Activated CD8-positive, alpha-beta T cell treated with anti-CD3 and anti-CD28 coated beads, Interleukin-2, amount 10 ng/mL, durations not matched to agents 7 days and 5 days (primary cell): Measurements from ENCODE around the gene SCAMP2. TPM values are rescaled to one million over a fixed set of nuclear protein-coding genes. Genes with fewer than 3 reads are reported as not detected.
A peak's percentile ranks its signal among the peaks of the same experiment; 100 is the strongest.

Experiments used
- ATAC-seq: fragments of 150-1000 bp; cut with Tn5 transposase; one replicate; pipeline ENCODE4 v1.10.0; 2021; ENCODE audit warnings: moderate library complexity
- CTCF ChIA-PET: fragments of 350-600 bp; sonication (Branson Sonifier 250); formaldehyde crosslinking; loops from one replicate; lab custom pipeline; 2021; ENCODE audit warnings: antibody characterized with exemption; lab: Charles Lee
- POLR2A ChIA-PET: fragments of 350-600 bp; sonication (Branson Sonifier 250); formaldehyde crosslinking; loops from one replicate; lab custom pipeline; 2021; ENCODE audit warnings: antibody characterized with exemption; lab: Charles Lee
- DNase-seq: peaks from one replicate; pipeline ENCODE4 v3.0.0-alpha.2; 2020
- H3K27ac Mint-ChIP-seq: one replicate; pipeline ENCODE4 v1.8.0; 2021; ENCODE audit warnings: mild to moderate bottlenecking, mixed read lengths
- H3K27me3 Mint-ChIP-seq: one replicate; pipeline ENCODE4 v1.8.0; 2021; ENCODE audit warnings: low read depth, mixed read lengths
- H3K36me3 Mint-ChIP-seq: one replicate; pipeline ENCODE4 v1.8.0; 2021; ENCODE audit warnings: low read depth, mixed read lengths
- H3K4me1 Mint-ChIP-seq: one replicate; pipeline ENCODE4 v1.8.0; 2021; ENCODE audit warnings: low read depth, mixed read lengths
- H3K4me3 Mint-ChIP-seq: one replicate; pipeline ENCODE4 v1.8.0; 2021; ENCODE audit warnings: mild to moderate bottlenecking, mixed read lengths
- H3K9me3 Mint-ChIP-seq: one replicate; pipeline ENCODE4 v1.8.0; 2022; ENCODE audit warnings: mixed read lengths; ENCODE audit not compliant: insufficient read depth
- total RNA-seq, 2 experiments: library from RNA; stranded (reverse); gene quantifications; one replicate each; pipeline ENCODE4 v1.2.3, GENCODE V29; 2021

The SCAMP2 gene
- total RNA-seq, 2 experiments from 2014 or later: 96.9 to 105 TPM

DNA sequence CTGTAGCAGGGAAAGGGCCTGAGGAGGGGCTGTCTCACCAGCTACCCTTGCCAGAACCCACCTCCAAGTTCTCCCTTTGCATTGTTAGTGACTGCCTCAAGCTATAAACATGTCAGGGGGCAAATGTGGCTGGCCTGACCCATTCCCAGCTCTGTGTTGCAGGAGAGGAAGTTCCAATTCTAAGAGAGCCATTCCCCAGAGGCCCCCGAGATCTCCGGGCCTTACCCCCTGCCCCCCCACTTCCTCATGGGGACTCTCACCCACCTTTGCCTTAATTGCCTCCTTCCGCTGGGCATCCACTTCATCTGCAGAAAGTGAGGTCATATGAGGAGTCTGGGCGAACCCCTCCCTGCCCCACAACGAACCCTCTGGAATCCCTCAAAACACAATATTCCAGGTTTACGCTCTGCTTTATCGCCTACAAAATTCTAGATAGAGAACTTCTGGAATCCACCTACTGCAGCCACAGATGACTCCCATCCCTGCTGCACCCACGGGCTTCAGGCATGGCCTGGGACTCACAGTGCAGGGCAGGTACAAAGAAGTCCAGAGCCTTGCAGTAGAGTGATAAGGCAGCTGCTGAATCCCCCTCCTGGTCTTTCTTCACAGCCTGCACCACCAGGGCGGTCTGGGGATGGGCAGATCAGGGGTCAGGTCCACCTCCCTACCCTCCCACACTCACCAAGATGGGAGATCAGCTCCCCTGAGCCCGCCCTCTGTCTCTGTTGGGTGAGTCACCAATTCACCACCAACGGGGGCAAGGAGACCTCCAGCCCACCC is 34.2 kb downstream of the SCAMP2 start:
- no peaks in the 10 kb centered on the region for H3K9me3 Mint-ChIP-seq
- DNase-seq (no peak), ATAC-seq (no peak)
- H3K36me3 Mint-ChIP-seq: peaks cover 44% of the 10 kb centered on the region
- H3K4me1 Mint-ChIP-seq: peaks cover 23% of the 10 kb centered on the region
- H3K27ac Mint-ChIP-seq: no peak overlapping the region
- no peaks in the 10 kb centered on the region for H3K27me3 Mint-ChIP-seq
- no peak overlapping the region for H3K4me3 Mint-ChIP-seq
- CTCF ChIA-PET: interaction anchor here (1.0 to 1.7 kb wide), 6 partner anchors 31 to 68 kb away, joined by 3 to 9 read pairs (median 4); no protein-coding TSS in a partner anchor
- POLR2A ChIA-PET: no interaction called here

DNA sequence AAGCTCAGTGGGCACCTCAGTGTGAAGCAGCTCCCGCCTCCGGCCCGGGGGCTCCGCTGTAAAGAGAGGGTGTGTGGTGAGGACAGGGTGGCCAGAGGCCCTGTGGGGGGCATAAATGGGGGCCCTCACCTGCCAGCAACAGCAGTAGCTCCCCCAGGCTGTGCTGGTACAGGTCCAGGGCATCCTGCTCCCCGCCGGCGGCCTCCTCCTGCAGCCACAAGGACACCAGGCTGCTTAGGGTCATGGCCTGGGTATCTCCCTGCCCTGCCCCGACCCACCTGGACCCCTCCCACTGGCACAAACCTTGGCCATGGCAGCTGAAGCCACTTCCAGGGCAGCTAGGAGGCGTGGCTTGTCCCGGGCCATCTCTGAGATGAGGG is 35.0 kb downstream of the SCAMP2 start:
- DNase-seq (no peak), ATAC-seq (no peak)
- Mint-ChIP-seq H3K4me1 (peaks cover 18% of the 10 kb centered on the region), H3K36me3 (peaks cover 41% of the 10 kb centered on the region), H3K27me3 (no peaks in the 10 kb centered on the region), H3K4me3 (no peak overlapping the region), H3K9me3 (no peaks in the 10 kb centered on the region), H3K27ac (no peak overlapping the region)
- CTCF ChIA-PET: interaction anchor here (1.0 to 1.7 kb wide), 5 partner anchors 32 to 67 kb away, joined by 3 to 9 read pairs (median 5); no protein-coding TSS in a partner anchor
- POLR2A ChIA-PET: interaction anchor here (1.1 kb wide), 1 partner anchor 64 kb away, joined by 3 read pairs; no protein-coding TSS in a partner anchor

DNA sequence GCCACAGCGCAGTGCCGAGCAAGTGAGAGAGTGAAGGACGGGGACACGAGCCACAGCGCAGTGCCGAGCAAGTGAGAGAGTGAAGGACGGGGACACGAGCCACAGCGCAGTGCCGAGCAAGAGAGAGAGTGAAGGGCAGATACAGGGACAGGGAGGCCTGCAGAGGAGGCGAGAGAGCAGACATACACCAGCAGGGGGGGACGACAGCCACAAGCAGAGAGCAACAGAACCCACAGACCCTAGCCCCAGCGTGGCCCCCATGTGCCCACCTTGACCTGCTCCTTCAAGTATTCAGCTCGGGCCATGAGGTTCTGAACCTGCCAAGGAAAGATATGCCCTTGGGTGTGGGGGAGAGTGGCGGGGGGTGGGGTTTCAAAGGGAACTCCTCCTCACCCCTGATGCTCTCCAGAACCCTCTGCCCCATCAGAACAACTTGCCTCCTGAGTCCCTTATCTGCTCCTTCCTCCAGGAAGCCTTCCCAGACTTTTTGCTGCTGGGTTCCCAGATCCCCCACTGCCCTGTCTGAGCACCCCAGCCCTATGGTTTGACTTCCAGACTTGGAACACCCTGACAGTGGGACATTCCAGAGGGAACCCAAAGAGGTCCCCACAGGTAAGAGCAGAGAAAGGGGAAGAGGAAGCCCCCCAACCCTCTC is 35.6 kb downstream of the SCAMP2 start:
- Mint-ChIP-seq H3K9me3 (no peaks in the 10 kb centered on the region), H3K27me3 (no peaks in the 10 kb centered on the region), H3K36me3 (peaks cover 41% of the 10 kb centered on the region), H3K4me3 (no peak overlapping the region), H3K27ac (no peak overlapping the region), H3K4me1 (peaks cover 18% of the 10 kb centered on the region)
- no peak for DNase-seq
- ATAC-seq: no peak
- POLR2A ChIA-PET: interaction anchor here (1.1 kb wide), 1 partner anchor 64 kb away, joined by 3 read pairs; no protein-coding TSS in a partner anchor
- CTCF ChIA-PET: interaction anchor here (0.9 to 1.8 kb wide), 7 partner anchors 10 to 68 kb away, joined by 4 to 10 read pairs (median 5); no protein-coding TSS in a partner anchor

DNA sequence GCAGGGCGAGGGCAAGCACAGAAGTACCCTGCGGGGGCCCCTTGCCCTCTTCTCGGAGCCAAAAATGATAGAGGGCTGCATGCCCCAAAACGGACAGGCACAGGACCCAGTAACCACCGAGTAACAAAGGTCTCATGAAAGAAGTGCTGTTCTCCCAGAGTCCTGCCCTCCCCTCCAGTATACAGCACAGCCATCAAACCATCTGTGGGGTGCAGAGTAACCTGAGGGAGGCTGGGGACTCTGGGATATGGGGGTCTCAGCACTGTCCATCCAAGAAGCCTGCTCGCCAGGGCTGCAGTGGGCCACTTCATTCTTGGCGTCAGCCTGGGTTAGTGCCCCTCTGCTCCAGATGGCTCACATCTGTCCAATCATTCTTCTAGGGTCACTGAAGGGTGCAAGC is 36.3 kb downstream of the SCAMP2 start:
- Mint-ChIP-seq H3K9me3 (no peaks in the 10 kb centered on the region), H3K4me3 (no peak overlapping the region), H3K27ac (no peak overlapping the region), H3K36me3 (peaks cover 35% of the 10 kb centered on the region), H3K27me3 (no peaks in the 10 kb centered on the region), H3K4me1 (peaks cover 11% of the 10 kb centered on the region)
- POLR2A ChIA-PET: no interaction called here
- DNase-seq: no peak
- ATAC-seq: no peak
- CTCF ChIA-PET: interaction anchor here (0.9 to 1.9 kb wide), 10 partner anchors 9 to 202 kb away, joined by 3 to 10 read pairs (median 4); no protein-coding TSS in a partner anchor

DNA sequence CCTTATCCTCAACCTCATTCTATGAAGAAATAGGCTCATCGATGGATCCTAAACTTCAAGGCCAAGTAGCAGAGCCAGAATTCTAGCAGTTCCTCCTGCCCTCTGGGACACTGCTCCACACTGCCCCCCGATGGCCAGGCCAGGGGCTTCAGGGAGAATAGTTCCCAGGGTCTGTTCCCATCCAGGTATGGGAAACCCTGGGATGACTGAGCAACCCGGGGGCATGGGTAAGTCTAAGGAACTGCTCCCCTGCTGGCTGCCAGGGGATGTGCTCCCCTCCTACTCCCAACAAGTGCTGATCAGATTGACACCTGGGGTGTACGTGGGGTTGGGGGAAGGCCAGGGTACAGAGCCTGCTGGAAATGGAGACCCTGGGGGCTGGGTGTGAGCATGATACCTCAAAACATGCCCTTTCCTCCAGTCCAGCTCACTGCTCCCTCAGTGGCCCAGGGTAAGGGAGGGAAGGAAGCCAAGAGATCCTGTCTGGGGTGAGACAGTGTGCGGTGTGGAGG is 37.8 kb downstream of the SCAMP2 start:
- POLR2A ChIA-PET: no interaction called here
- H3K27ac Mint-ChIP-seq: no peak overlapping the region
- ATAC-seq: peak; percentile 45

DNA sequence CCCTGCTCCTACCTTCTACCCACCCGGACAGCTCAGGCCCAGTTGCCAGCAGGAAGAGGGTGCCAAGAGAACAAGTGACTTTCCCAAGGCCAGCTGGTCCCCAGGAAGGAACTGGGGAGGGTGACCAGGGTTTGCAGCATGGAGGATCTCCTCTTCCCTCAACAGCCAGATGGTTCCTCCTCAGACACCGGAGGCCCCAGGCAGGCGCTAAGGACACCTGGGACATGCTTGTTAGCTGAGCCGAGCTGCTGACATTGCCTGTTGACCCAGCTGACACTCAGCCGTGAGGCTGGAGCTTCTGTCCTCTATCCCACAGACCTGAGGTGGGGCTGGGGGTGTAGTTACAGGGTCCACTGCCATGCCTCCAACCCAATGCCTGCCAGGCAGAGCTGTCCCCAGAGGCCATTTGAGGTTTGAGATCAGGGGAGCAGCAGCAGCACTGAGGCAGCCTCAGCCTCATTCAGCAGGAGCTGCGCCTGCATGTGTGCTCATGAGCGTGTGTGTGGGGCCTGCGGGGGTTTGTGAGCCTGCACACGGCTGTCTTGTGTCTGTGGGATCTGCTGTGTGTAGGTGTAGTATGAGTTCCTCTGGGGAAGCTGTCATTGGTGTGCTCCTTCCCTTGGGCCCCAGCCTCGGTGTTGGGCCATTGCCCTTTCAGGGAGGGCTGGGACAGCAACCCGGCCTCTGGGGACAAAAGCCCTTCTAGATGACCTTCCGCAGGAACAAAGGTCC is 39.6 kb downstream of the SCAMP2 start:
- H3K9me3 Mint-ChIP-seq: no peaks in the 10 kb centered on the region
- ChIA-PET CTCF (interaction anchor here (1.2 to 2.3 kb wide), 2 partner anchors 62 to 68 kb away, joined by 5 to 6 read pairs; no protein-coding TSS in a partner anchor), POLR2A (no interaction called here)
- H3K4me1 Mint-ChIP-seq: no peaks in the 10 kb centered on the region
- no peak overlapping the region for H3K4me3 Mint-ChIP-seq
- no peak overlapping the region for H3K27ac Mint-ChIP-seq
- ATAC-seq: no peak
- peaks cover 17% of the 10 kb centered on the region for H3K36me3 Mint-ChIP-seq
- peaks cover 8% of the 10 kb centered on the region for H3K27me3 Mint-ChIP-seq
- no peak for DNase-seq

More for the DNA sequence above, 37.8 kb downstream of the SCAMP2 start:
- DNase-seq: peak; percentile 54
- H3K27me3 Mint-ChIP-seq: peaks cover 3% of the 10 kb centered on the region
- H3K9me3 Mint-ChIP-seq: no peaks in the 10 kb centered on the region
- peaks cover 22% of the 10 kb centered on the region for H3K36me3 Mint-ChIP-seq
- CTCF ChIA-PET: interaction anchor here (0.8 to 1.9 kb wide), 7 partner anchors 9 to 208 kb away, joined by 3 to 10 read pairs (median 4); no protein-coding TSS in a partner anchor
- no peaks in the 10 kb centered on the region for H3K4me1 Mint-ChIP-seq
- no peak overlapping the region for H3K4me3 Mint-ChIP-seq

DNA sequence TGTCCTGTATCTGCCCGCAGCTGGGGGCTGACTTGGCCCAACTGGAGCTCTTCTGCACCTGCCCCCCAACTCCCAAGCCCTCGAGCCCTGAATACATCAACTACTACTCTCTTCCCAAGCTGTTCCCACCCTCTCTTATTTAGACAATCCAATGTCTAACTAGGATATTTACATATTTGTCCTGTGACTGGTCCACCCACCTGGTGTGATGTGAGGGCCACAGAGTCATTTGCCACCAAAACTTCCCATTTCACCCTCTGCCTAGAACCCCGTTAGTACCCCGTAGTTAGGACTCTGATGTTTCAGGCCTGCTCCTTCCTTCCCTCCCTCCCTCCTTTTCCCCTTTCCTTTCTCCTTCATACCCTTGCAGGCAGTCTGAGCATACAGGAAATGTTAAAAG is 40.3 kb downstream of the SCAMP2 start:
- DNase-seq (no peak), ATAC-seq (no peak)
- Mint-ChIP-seq H3K9me3 (no peaks in the 10 kb centered on the region), H3K27me3 (peaks cover 12% of the 10 kb centered on the region), H3K4me1 (no peaks in the 10 kb centered on the region), H3K36me3 (peaks cover 17% of the 10 kb centered on the region), H3K4me3 (no peak overlapping the region), H3K27ac (no peak overlapping the region)
- ChIA-PET CTCF (interaction anchor here (2.3 kb wide), 1 partner anchor 62 kb away, joined by 6 read pairs; no protein-coding TSS in a partner anchor), POLR2A (no interaction called here)

DNA sequence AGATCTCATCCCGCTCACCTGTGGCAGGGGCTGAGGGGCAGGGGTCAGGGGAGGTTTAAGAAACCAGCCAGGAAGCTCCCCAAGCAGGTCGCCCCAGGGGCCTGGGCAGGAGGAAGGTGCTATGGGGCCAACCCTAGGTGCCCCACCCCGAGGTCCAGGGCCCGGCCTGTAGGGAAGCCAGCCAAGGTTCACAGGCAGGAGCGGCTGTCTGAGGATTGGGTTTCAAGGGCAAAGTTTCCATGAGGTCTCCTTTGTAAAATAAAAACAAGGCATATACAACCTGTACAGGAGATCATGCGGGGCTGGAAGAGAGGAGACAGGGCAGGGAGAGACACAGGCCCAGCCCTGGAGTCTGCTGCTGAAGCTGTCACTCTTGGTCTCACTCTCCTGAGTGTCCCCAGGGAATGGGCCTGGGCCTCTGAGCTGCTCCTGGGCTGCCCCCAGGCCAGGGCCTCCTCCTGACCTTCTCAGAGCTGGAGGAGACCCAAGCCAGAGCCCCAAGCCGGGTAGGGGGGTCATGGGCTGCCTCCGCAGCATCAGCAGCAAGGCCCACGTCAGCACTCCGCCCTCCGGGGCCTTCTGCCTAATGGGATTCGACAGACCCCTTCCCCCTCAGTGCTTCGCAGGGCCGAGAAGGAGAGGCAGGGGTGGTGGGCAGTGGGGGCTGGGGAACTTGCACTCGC is 41.2 kb downstream of the SCAMP2 start:
- DNase-seq: no peak
- no peaks in the 10 kb centered on the region for H3K4me1 Mint-ChIP-seq
- peaks cover 14% of the 10 kb centered on the region for H3K27me3 Mint-ChIP-seq
- no peak overlapping the region for H3K4me3 Mint-ChIP-seq
- POLR2A ChIA-PET: no interaction called here
- ATAC-seq: no peak
- peaks cover 14% of the 10 kb centered on the region for H3K36me3 Mint-ChIP-seq
- CTCF ChIA-PET: interaction anchor here (1.4 to 2.3 kb wide), 2 partner anchors 38 to 61 kb away, joined by 3 to 6 read pairs; no protein-coding TSS in a partner anchor
- H3K27ac Mint-ChIP-seq: no peak overlapping the region
- no peaks in the 10 kb centered on the region for H3K9me3 Mint-ChIP-seq

DNA sequence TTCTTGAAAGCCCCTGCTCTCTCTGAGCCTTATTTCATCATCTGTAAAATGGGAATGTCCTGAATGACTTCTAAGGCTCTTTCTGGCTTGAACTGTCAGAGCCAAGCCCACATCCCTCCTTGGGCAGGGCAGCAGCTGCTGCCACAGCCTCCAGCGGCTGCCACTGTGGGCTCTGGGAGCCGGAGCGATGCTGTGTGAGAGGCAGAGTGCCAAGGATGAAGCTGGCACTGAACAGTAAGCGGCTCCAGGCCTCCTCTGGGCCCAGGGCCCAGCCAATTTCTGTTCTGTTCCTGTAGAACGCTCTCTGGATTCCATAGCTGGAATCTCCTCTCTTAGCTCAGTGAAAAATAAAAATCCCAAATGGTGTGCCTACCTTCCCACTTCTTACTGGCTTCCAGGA is 42.3 kb downstream of the SCAMP2 start:
- Mint-ChIP-seq H3K4me3 (no peak overlapping the region), H3K36me3 (peaks cover 6% of the 10 kb centered on the region), H3K27ac (no peak overlapping the region), H3K9me3 (no peaks in the 10 kb centered on the region), H3K4me1 (no peaks in the 10 kb centered on the region), H3K27me3 (peaks cover 19% of the 10 kb centered on the region)
- ATAC-seq (no peak), DNase-seq (no peak)
- POLR2A ChIA-PET: no interaction called here
- CTCF ChIA-PET: interaction anchor here (0.6 to 2.8 kb wide), 3 partner anchors 37 to 71 kb away, joined by 3 to 11 read pairs (median 3); no protein-coding TSS in a partner anchor

DNA sequence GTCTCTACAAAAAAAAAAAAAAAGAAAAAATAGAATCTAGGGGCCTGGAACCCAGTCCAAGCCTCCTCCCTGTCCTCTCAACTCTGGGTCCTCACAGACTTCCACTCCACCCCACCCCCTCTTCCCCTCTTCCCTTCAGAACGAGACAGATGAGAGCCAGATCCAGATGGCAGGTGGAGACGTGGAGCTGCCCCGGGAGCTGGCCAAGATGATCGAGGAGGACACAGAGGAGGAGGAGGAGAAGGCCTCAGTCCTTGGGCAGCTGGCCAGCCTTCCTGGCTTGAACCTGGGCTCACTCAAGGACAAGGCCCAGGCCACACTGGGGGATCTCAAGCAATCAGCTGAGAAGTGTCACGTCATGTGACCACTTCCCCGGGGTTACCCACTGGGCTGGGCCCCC is 43.2 kb downstream of the SCAMP2 start:
- peaks cover 21% of the 10 kb centered on the region for H3K27me3 Mint-ChIP-seq
- H3K9me3 Mint-ChIP-seq: no peaks in the 10 kb centered on the region
- ChIA-PET POLR2A (interaction anchor here (0.6 kb wide), 1 partner anchor 11 kb away, joined by 3 read pairs; no protein-coding TSS in a partner anchor), CTCF (interaction anchor here (2.8 to 3.3 kb wide), 2 partner anchors 59 to 72 kb away, joined by 11 to 18 read pairs; no protein-coding TSS in a partner anchor)
- DNase-seq (no peak), ATAC-seq (no peak)
- H3K4me1 Mint-ChIP-seq: no peaks in the 10 kb centered on the region
- H3K36me3 Mint-ChIP-seq: peaks cover under 1% of the 10 kb centered on the region
- no peak overlapping the region for H3K27ac Mint-ChIP-seq
- H3K4me3 Mint-ChIP-seq: no peak overlapping the region
